CD4-positive, alpha-beta memory T cell (primary cell): ENCODE results near the gene NRSN2. TPM values are rescaled to one million over a fixed set of nuclear protein-coding genes. Genes with fewer than 3 reads are reported as not detected.
"Not testable (repeated sequence)": the region's sequence is repeated elsewhere in the genome, so short reads cannot be mapped to it uniquely, and the experiment has no call there.

Experiments
- CTCF ChIA-PET: fragments of 350-600 bp; sonication (Branson Sonifier 250); formaldehyde crosslinking; loops from one replicate; lab custom pipeline; 2021; ENCODE audit warnings: inconsistent platforms; ENCODE audit not compliant: partially characterized antibody; lab: Charles Lee
- POLR2A ChIA-PET: fragments of 350-600 bp; sonication (Branson Sonifier 250); formaldehyde crosslinking; loops from one replicate; lab custom pipeline; 2021; ENCODE audit not compliant: partially characterized antibody; lab: Charles Lee
- DNase-seq, 5 donors: peaks; one replicate each; pipeline versions ENCODE4 v3.0.0 to v3.0.0-alpha.2; 2020 to 2022; ENCODE audit warnings: mixed read lengths in 1 of 5
- H3K27ac ChIP-seq: one replicate; pipeline ENCODE4 v1.7.0; 2013; ENCODE audit warnings: low read depth, low read length
- H3K27me3 ChIP-seq: 2 replicates; pipeline ENCODE4 v1.7.0; 2013; ENCODE audit warnings: mild to moderate bottlenecking, low read length, moderate library complexity; ENCODE audit not compliant: insufficient read depth
- H3K36me3 ChIP-seq: 2 replicates; pipeline ENCODE4 v1.7.0; 2013; ENCODE audit warnings: mild to moderate bottlenecking, low read length, moderate library complexity; ENCODE audit not compliant: insufficient read depth
- H3K4me1 ChIP-seq: 2 replicates; pipeline ENCODE4 v1.7.0; 2013; ENCODE audit warnings: mild to moderate bottlenecking, low read length, moderate library complexity; ENCODE audit not compliant: insufficient read depth
- H3K4me3 ChIP-seq, 2 donors: one replicate each; pipeline ENCODE4 v1.7.0; 2013; ENCODE audit warnings: low read length in 2 of 2, mild to moderate bottlenecking in 1 of 2
- H3K9me3 ChIP-seq, 2 donors: one replicate each; pipeline ENCODE4 v1.7.0; 2013; ENCODE audit warnings: low read length in 2 of 2, control low read depth in 1 of 2; ENCODE audit not compliant: control insufficient read depth in 1 of 2
- H3K27ac Mint-ChIP-seq, 7 donors: one replicate each; pipeline ENCODE4 v1.8.0; 2020 to 2021; ENCODE audit warnings: mixed read lengths in 7 of 7, mild to moderate bottlenecking in 6 of 7, inconsistent platforms in 3 of 7, moderate library complexity in 3 of 7
- H3K27me3 Mint-ChIP-seq, 2 donors: one replicate each; pipeline ENCODE4 v1.8.0; 2020 to 2021; ENCODE audit warnings: mixed read lengths in 2 of 2
- H3K36me3 Mint-ChIP-seq, 2 donors: one replicate each; pipeline ENCODE4 v1.8.0; 2020 to 2021; ENCODE audit warnings: mixed read lengths in 2 of 2, inconsistent platforms in 1 of 2, mild to moderate bottlenecking in 1 of 2
- H3K4me1 Mint-ChIP-seq, 4 donors: one replicate each; pipeline ENCODE4 v1.8.0; 2020 to 2021; ENCODE audit warnings: mixed read lengths in 4 of 4, mild to moderate bottlenecking in 1 of 4
- H3K4me3 Mint-ChIP-seq, 8 donors: one replicate each; pipeline ENCODE4 v1.8.0; 2020 to 2021; ENCODE audit warnings: mixed read lengths in 8 of 8, mild to moderate bottlenecking in 7 of 8, moderate library complexity in 6 of 8, inconsistent platforms in 3 of 8
- H3K9me3 Mint-ChIP-seq, 8 donors: one replicate each; pipeline ENCODE4 v1.8.0; 2020 to 2021; ENCODE audit warnings: mixed read lengths in 8 of 8, mild to moderate bottlenecking in 5 of 8, inconsistent platforms in 3 of 8, moderate library complexity in 1 of 8
- intact Hi-C: fragments of 100-400 bp; cut with micrococcal nuclease; formaldehyde crosslinking; loops from one replicate; pipeline ENCODE4 v1.15.1; 2023
- polyA plus RNA-seq, 2 donors: library from polyadenylated mRNA; unstranded; fragments of 300-500 nt; fragmentation: Illumina TruSeq; gene quantifications; one replicate each; pipeline ENCODE4 v1.2.3, GENCODE V29; 2021
- total RNA-seq, 2 experiments: library from RNA; stranded (reverse); gene quantifications; one replicate each; pipeline ENCODE4 v1.2.3, GENCODE V29; 2021

Gene NRSN2
- total and polyA plus RNA-seq, 4 experiments from 2014 or later, result 0.52 to 1.3 (median 1.1) TPM; not detected in 1

- no peaks in the 10 kb centered on the region for H3K27me3 Mint-ChIP-seq
- peaks cover 13% of the 10 kb centered on the region for H3K4me1 ChIP-seq
- H3K4me3 ChIP-seq, result no peak overlapping the region
- no peaks in the 10 kb centered on the region for H3K27me3 ChIP-seq
- POLR2A ChIA-PET, result no interaction called here
- no peak overlapping the region for H3K27ac Mint-ChIP-seq
- no peaks in the 10 kb centered on the region for H3K36me3 Mint-ChIP-seq
- H3K36me3 ChIP-seq, result no peaks in the 10 kb centered on the region
- CTCF ChIA-PET, result no interaction called here
- no peak overlapping the region for H3K4me3 Mint-ChIP-seq
- no peaks in the 10 kb centered on the region for H3K9me3 ChIP-seq
- H3K27ac ChIP-seq, result no peak overlapping the region
- intact Hi-C loops, result no loop called here
- no peak for DNase-seq
- H3K9me3 Mint-ChIP-seq, result no peaks in the 10 kb centered on the region
- peaks cover 0 to 12% (median 2%) of the 10 kb centered on the region in 4 donors for H3K4me1 Mint-ChIP-seq
Observed at GRCh38 chr20:376089-376488, 29.2 kb downstream of the NRSN2 start.

DNA sequence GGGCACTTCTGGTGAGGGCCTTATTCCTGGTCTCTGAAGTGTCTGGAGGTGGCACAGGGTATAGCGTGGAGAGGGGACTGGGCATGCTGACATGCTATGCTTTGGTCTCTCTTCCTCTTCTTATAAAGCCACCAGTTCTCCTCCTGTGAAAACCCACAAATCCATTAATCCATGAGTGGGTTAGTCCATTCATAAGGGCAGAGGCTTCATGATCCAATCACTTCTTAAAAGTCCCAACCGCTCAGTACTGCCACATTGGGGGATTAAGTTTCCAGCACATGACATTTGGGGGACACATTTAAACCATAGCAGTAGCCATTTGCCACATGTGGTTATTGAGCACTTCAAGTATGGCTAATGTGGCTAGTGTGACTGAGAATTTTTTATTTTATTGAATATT is 29.8 kb downstream of the NRSN2 start:
- Mint-ChIP-seq H3K27me3 (no peaks in the 10 kb centered on the region), H3K36me3 (no peaks in the 10 kb centered on the region), H3K27ac (no peak overlapping the region), H3K9me3 (no peaks in the 10 kb centered on the region), H3K4me3 (no peak overlapping the region), H3K4me1 (peaks cover 0 to 11% (median 2%) of the 10 kb centered on the region in 4 donors)
- Histone ChIP-seq H3K27me3 (no peaks in the 10 kb centered on the region), H3K4me1 (peaks cover 11% of the 10 kb centered on the region), H3K27ac (no peak overlapping the region), H3K9me3 (no peaks in the 10 kb centered on the region), H3K36me3 (no peaks in the 10 kb centered on the region), H3K4me3 (no peak overlapping the region)
- intact Hi-C loops, result no loop called here
- DNase-seq, result no peak
- ChIA-PET CTCF (no interaction called here), POLR2A (no interaction called here)

- H3K27ac ChIP-seq, intact Hi-C loops, H3K4me3 ChIP-seq, H3K36me3 ChIP-seq, H3K9me3 ChIP-seq, H3K27me3 Mint-ChIP-seq, H3K36me3 Mint-ChIP-seq, DNase-seq, H3K27ac Mint-ChIP-seq, H3K27me3 ChIP-seq, H3K4me3 Mint-ChIP-seq, H3K4me1 ChIP-seq, H3K9me3 Mint-ChIP-seq, POLR2A ChIA-PET: not testable (repeated sequence)
- CTCF ChIA-PET, result interaction anchor here (0.7 kb wide), 1 partner anchor 271 kb away, joined by 4 read pairs; no protein-coding TSS in a partner anchor
- H3K4me1 Mint-ChIP-seq, result peaks cover 1 to 10% (median 5%) of the 10 kb centered on the region in 4 donors
Observed at GRCh38 chr20:377578-377977, 30.7 kb downstream of the NRSN2 start.

DNA sequence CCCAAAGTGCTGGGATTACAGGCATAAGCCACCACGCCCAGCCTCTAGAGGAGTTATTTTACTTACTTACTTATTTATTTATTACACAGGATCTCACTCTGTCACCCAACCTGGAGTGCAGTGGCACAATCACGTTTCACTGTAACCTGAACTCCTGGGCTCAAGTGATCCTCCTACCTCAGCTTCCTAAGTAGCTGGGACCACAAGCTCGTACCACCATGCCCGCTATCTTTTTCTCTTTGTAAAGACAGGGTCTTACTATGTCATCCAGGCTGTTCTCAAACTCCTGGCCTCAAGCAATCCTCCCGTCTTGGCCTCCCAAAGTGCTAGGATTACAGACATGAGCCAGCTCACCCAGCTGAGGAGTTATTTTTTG is 32.0 kb downstream of the NRSN2 start:
- no peaks in the 10 kb centered on the region for H3K36me3 Mint-ChIP-seq
- peaks cover 0 to 3% (median 0%) of the 10 kb centered on the region in 8 donors for H3K9me3 Mint-ChIP-seq
- no peak for DNase-seq
- CTCF ChIA-PET, result no interaction called here
- peak overlapping the region in 3 of 8 donors; percentile 20 to 90 (median 82) for H3K4me3 Mint-ChIP-seq
- H3K4me1 Mint-ChIP-seq, result peaks cover 3 to 18% (median 8%) of the 10 kb centered on the region in 4 donors
- H3K4me1 ChIP-seq, result peaks cover 8% of the 10 kb centered on the region
- H3K9me3 ChIP-seq, result no peaks in the 10 kb centered on the region
- POLR2A ChIA-PET, result no interaction called here
- no peaks in the 10 kb centered on the region for H3K27me3 ChIP-seq
- H3K27me3 Mint-ChIP-seq, result no peaks in the 10 kb centered on the region
- H3K27ac Mint-ChIP-seq, result peak overlapping the region in 1 of 7 donors; percentile 31
- no peak overlapping the region for H3K27ac ChIP-seq
- intact Hi-C loops, result no loop called here
- H3K4me3 ChIP-seq, result no peak overlapping the region
- H3K36me3 ChIP-seq, result no peaks in the 10 kb centered on the region

DNA sequence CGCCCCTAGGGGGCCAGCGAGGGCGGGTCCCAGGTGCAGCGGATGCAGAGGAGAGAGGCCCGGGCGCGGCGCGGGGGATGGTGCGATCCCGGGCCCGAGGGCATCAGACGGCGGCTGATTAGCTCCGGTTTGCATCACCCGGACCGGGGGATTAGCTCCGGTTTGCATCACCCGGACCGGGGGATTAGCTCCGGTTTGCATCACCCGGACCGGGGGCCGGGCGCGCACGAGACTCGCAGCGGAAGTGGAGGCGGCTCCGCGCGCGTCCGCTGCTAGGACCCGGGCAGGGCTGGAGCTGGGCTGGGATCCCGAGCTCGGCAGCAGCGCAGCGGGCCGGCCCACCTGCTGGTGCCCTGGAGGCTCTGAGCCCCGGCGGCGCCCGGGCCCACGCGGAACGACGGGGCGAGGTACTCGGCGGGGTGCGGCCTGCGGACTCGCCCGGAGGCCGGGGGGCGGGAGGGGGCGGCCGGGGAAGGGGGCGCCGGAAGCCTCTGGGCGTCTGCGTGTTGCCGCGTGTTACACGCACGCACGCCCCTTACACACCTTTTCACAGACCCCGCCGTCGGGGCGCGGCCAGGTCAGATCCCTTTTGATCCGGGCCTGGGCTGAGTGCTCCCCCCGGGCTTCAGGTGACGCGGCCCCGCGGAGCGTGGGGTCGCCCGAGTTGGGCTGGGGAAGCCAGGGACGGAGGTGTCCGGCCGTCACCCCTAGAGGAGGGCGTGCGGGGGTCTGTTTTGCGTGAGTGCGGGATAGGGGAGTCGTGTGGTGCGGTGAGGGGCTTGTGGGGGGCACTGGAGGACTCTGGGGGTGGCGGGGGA is 34.1 kb downstream of the NRSN2 start:
- no peak overlapping the region for H3K27ac ChIP-seq
- peak; percentile 32 to 53 (median 46) for DNase-seq
- peak overlapping the region; percentile 82 to 90 (median 85) for H3K4me3 Mint-ChIP-seq
- peaks cover 4 to 20% (median 8%) of the 10 kb centered on the region in 4 donors for H3K4me1 Mint-ChIP-seq
- ChIA-PET POLR2A (interaction anchor here (0.8 to 2.1 kb wide), 12 partner anchors 8 to 163 kb away, joined by 3 to 13 read pairs (median 4); partner anchors contain the start of genes CSNK2A1 and TBC1D20), CTCF (interaction anchor here (0.6 to 2.9 kb wide), 6 partner anchors 15 to 107 kb away, joined by 3 to 9 read pairs (median 5); no protein-coding TSS in a partner anchor)
- no peaks in the 10 kb centered on the region for H3K36me3 Mint-ChIP-seq
- peak overlapping the region in 6 of 7 donors; percentile 55 to 86 (median 72) for H3K27ac Mint-ChIP-seq
- H3K27me3 ChIP-seq, result no peaks in the 10 kb centered on the region
- H3K4me1 ChIP-seq, result peaks cover 8% of the 10 kb centered on the region
- H3K4me3 ChIP-seq, result peak overlapping the region; percentile 29 to 62
- no peaks in the 10 kb centered on the region for H3K9me3 ChIP-seq
- H3K9me3 Mint-ChIP-seq, result peaks cover 0 to 3% (median 0%) of the 10 kb centered on the region in 8 donors
- intact Hi-C loops, result loop anchor here (1.0 to 5.0 kb wide), 2 partner anchors 26 to 56 kb away; no protein-coding TSS in a partner anchor
- H3K27me3 Mint-ChIP-seq, result no peaks in the 10 kb centered on the region
- H3K36me3 ChIP-seq, result no peaks in the 10 kb centered on the region

DNA sequence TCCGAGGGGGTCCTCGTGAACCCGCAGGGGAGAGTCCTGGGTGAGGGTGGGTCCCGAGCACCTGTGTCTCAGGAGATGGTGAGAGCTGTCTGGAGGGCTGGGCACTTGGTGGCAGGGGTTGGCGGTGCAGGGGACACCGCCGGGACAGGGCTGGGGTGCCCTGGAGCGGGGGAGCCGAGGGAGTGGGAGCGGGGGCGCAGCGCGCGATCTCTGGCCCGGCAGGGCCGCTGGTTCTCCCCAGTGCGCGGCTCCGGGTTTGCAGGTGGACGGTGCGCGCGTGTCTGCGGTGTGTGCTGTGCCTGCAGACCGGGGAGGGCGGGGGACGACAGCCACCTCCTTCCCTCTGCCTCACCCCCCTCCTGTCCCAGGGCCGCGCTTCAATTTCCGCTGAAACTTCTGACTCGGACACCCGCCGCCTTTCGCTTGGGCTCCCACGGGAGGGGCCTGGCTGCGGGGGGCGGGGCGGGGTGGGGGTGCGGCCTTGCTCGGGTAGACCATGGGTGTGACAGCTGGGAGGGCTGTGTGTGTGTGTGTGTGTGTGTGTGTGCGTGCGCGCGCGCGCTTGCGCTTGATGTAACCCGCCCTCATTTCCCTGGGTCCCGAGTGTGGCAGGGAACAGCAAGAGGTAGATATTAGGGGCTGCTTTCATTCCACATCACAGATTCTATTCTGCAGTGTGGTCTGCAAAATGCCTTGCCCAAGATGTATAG is 34.8 kb downstream of the NRSN2 start:
- H3K27ac ChIP-seq, result no peak overlapping the region
- Mint-ChIP-seq H3K36me3 (no peaks in the 10 kb centered on the region), H3K4me1 (peaks cover 5 to 20% (median 8%) of the 10 kb centered on the region in 4 donors), H3K27ac (peak overlapping the region; percentile 73 to 90 (median 84)), H3K9me3 (peaks cover 0 to 3% (median 0%) of the 10 kb centered on the region in 8 donors), H3K4me3 (peak overlapping the region; percentile 79 to 89 (median 85)), H3K27me3 (no peaks in the 10 kb centered on the region)
- no peaks in the 10 kb centered on the region for H3K9me3 ChIP-seq
- DNase-seq, result peak; percentile 60 to 81 (median 67)
- ChIA-PET CTCF (interaction anchor here (0.8 to 2.9 kb wide), 4 partner anchors 9 to 28 kb away, joined by 4 to 9 read pairs (median 5); no protein-coding TSS in a partner anchor), POLR2A (interaction anchor here (0.8 to 2.1 kb wide), 8 partner anchors 9 to 80 kb away, joined by 3 to 13 read pairs (median 4); partner anchors contain the start of gene TBC1D20)
- H3K4me3 ChIP-seq, result peak overlapping the region; percentile 29 to 62
- H3K36me3 ChIP-seq, result no peaks in the 10 kb centered on the region
- intact Hi-C loops, result loop anchor here (1.0 to 5.0 kb wide), 3 partner anchors 26 to 81 kb away; partner anchors contain the start of gene TBC1D20
- H3K4me1 ChIP-seq, result peaks cover 8% of the 10 kb centered on the region
- H3K27me3 ChIP-seq, result no peaks in the 10 kb centered on the region
